GM12878 (cell line): ENCODE measurements around the gene VSIG10L2. TPM values are rescaled to one million over a fixed set of nuclear protein-coding genes. Genes with fewer than 3 reads are reported as not detected.

Source experiments
- ATAC-seq: fragments of 200-7000 bp; cut with Tn5 transposase; 3 replicates; pipeline ENCODE4 v1.9.1; 2020; ENCODE audit warnings: mild to moderate bottlenecking, moderate library complexity
- BruUV-seq: library from RNA; stranded (reverse); fragments of 400-500 nt; replicated peaks from 2 replicates; lab custom pipeline; 2021; lab: Mats Ljungman, UMichigan
- CTCF ChIA-PET: fragments of 300-600 bp; sonication (Branson Sonifier 250); formaldehyde crosslinking; extraction: SDS; loops from one replicate; lab custom pipeline; 2021; ENCODE audit warnings: inconsistent platforms; lab: Yijun Ruan, JAX
- POLR2A ChIA-PET: fragments of 350-600 bp; formaldehyde crosslinking; extraction: SDS; loops from one replicate; lab custom pipeline; 2021; ENCODE audit warnings: inconsistent platforms; lab: Charles Lee
- RAD21 ChIA-PET: fragments of 300-600 bp; sonication (Branson Sonifier 250); formaldehyde crosslinking; loops from one replicate; lab custom pipeline; 2023; ENCODE audit warnings: antibody characterized with exemption; ENCODE audit not compliant: unreplicated experiment; lab: Charles Lee
- SMC1A ChIA-PET: fragments of 300-600 bp; sonication (Branson Sonifier 250); formaldehyde crosslinking; loops from one replicate; lab custom pipeline; 2023; ENCODE audit not compliant: unreplicated experiment, uncharacterized antibody; lab: Charles Lee
- DNase-seq: peaks from one replicate; pipeline ENCODE4 v3.0.0-alpha.2; 2011; ENCODE audit warnings: low read depth, low spot score
- FAIRE-seq: peaks from 3 replicates; lab custom pipeline; 2011; peaks lifted over from hg19 to GRCh38; lab: Jason Lieb, UNC
- H2AFZ ChIP-seq: 2 replicates; pipeline ENCODE4 v1.6.0; 2011; ENCODE audit warnings: low read depth, low read length, control low read depth; ENCODE audit not compliant: control insufficient read depth
- H3K27ac ChIP-seq: 2 replicates; pipeline ENCODE4 v1.5.1; 2011; ENCODE audit warnings: control low read depth; ENCODE audit not compliant: control insufficient read depth, insufficient read depth
- H3K27me3 ChIP-seq, 2 experiments: replicated peaks in 1 of 2; 2 replicates each; pipeline versions ENCODE4 v1.6.0 to v1.6.1; 2011; ENCODE audit warnings: low read length in 1 of 2; ENCODE audit not compliant: control insufficient read depth in 2 of 2, insufficient read depth in 2 of 2
- H3K36me3 ChIP-seq, 2 experiments: 2 replicates each; pipeline ENCODE4 v1.5.1; 2011; ENCODE audit warnings: low read length in 1 of 2; ENCODE audit not compliant: control insufficient read depth in 2 of 2, insufficient read depth in 2 of 2
- H3K4me1 ChIP-seq: 2 replicates; pipeline ENCODE4 v1.6.1; 2011; ENCODE audit warnings: mild to moderate bottlenecking, low read length, moderate library complexity, mixed read lengths; ENCODE audit not compliant: control insufficient read depth, insufficient read depth
- H3K4me2 ChIP-seq: 2 replicates; pipeline ENCODE4 v1.6.0; 2011; ENCODE audit warnings: control low read depth; ENCODE audit not compliant: control insufficient read depth, insufficient read depth
- H3K4me3 ChIP-seq: fragments of 200-600 bp; sonication (generic); 2 replicates; pipeline ENCODE4 v1.5.1; 2016
- H3K79me2 ChIP-seq: 2 replicates; pipeline ENCODE4 v1.6.0; 2011; ENCODE audit warnings: low read length; ENCODE audit not compliant: control insufficient read depth, insufficient read depth
- H3K9ac ChIP-seq: 2 replicates; pipeline ENCODE4 v1.8.0; 2011; ENCODE audit warnings: low read length, control low read depth, mixed read lengths; ENCODE audit not compliant: control insufficient read depth, insufficient read depth
- H3K9me3 ChIP-seq: replicated peaks from 3 replicates; pipeline ENCODE4 v1.5.1; 2011; ENCODE audit warnings: mild to moderate bottlenecking, low read length; ENCODE audit not compliant: control insufficient read depth, insufficient read depth
- H4K20me1 ChIP-seq: 2 replicates; pipeline ENCODE4 v1.6.0; 2011; ENCODE audit not compliant: control insufficient read depth, insufficient read depth
- BRCA1 ChIP-seq: IDR thresholded peaks from 2 replicates; pipeline ENCODE4 v1.6.1; 2011; ENCODE audit warnings: low read depth, low read length, improper control_type of control experiment
- CEBPB ChIP-seq, 2 experiments: fragments of 150-350 bp in 1 of 2; IDR thresholded peaks; 2 replicates each; pipeline ENCODE4 v1.6.1; 2012 to 2014; ENCODE audit warnings: low read depth in 2 of 2, low read length in 2 of 2, borderline replicate concordance in 1 of 2, inconsistent platforms in 1 of 2
- CHD4 ChIP-seq: fragments of 200-600 bp; sonication (generic); IDR thresholded peaks from 2 replicates; pipeline ENCODE4 v1.6.1; 2016; ENCODE audit warnings: mild to moderate bottlenecking
- RB1 ChIP-seq: fragments of 450-650 bp; formaldehyde crosslinking; IDR thresholded peaks from 2 replicates; pipeline ENCODE4 v1.6.1; 2017; ENCODE audit warnings: mild to moderate bottlenecking, borderline replicate concordance
- RELA ChIP-seq: fragments of 450-650 bp; IDR thresholded peaks from 2 replicates; pipeline ENCODE4 v1.8.0; 2014; ENCODE audit warnings: borderline replicate concordance; ENCODE audit not compliant: partially characterized antibody
- RUNX3 ChIP-seq: IDR thresholded peaks from 2 replicates; pipeline ENCODE4 v1.6.1; 2012; ENCODE audit warnings: low read length, inconsistent platforms
- ZNF207 ChIP-seq: fragments of 450-650 bp; IDR thresholded peaks from 2 replicates; pipeline ENCODE4 v1.6.1; 2014; ENCODE audit warnings: antibody characterized with exemption, mild to moderate bottlenecking, borderline replicate concordance
- ZNF622 ChIP-seq: fragments of 450-650 bp; IDR thresholded peaks from 2 replicates; pipeline ENCODE4 v1.6.1; 2017; ENCODE audit warnings: mild to moderate bottlenecking, inconsistent platforms
- WGBS: methylation state at CpG from one replicate; pipeline ENCODE4 v1.1.6; 2016; ENCODE audit warnings: low lambda C conversion rate; ENCODE audit not compliant: insufficient replicate concordance, insufficient coverage; ENCODE audit errors: missing lambda C conversion rate; 5-methylcytosine and 5-hydroxymethylcytosine counted together
- in situ Hi-C: fragments of 300-500 bp; cut with MboI; formaldehyde crosslinking; loops from 9 replicates; pipeline ENCODE4 v1.14.3; 2018; ENCODE audit warnings: mixed read lengths
- intact Hi-C: fragments of 100-400 bp; cut with micrococcal nuclease; formaldehyde crosslinking; loops from one replicate; pipeline ENCODE4 v1.14.2; 2022; ENCODE audit not compliant: unreplicated experiment
- polyA plus RNA-seq, 11 experiments: library from polyadenylated mRNA; depleted of rRNA in 4 of 11; unstranded in 6 of 11; stranded (reverse) in 5 of 11; fragments of >200 nt; fragmentation: Nextera tagmentation in 4 of 11; fragmentation: Illumina TruSeq in 1 of 11; extraction: Ambion mirVana in 4 of 11; extraction: Trizol in 1 of 11; gene quantifications; 1 replicate in 1 of 11; 2 replicates in 10 of 11; pipeline versions ENCODE4 v1.2.1 to v1.2.3, GENCODE V29; 2011 to 2016; ENCODE audit warnings: inconsistent platforms in 2 of 11, missing spikeins in 2 of 11, low read depth in 1 of 11
- total RNA-seq, 4 experiments: library from RNA; depleted of rRNA in 3 of 4; stranded (reverse); fragments of >200 nt in 3 of 4; fragmentation: Illumina TruSeq in 1 of 4; extraction: Trizol in 1 of 4; gene quantifications; 2 replicates each; pipeline versions ENCODE4 v1.2.1 to v1.2.3, GENCODE V29; 2013 to 2021
- TF ChIP-seq, protein P1 (sequence below): fragments of 150-350 bp; IDR thresholded peaks from 2 replicates; pipeline ENCODE4 v1.6.1; 2014; ENCODE audit warnings: mild to moderate bottlenecking, low read depth, low read length
- TF ChIP-seq, protein P2 (sequence below): IDR thresholded peaks from 2 replicates; pipeline ENCODE4 v1.6.1; 2012; ENCODE audit warnings: low read depth, low read length, improper control_type of control experiment
- TF ChIP-seq, protein P3 (sequence below): fragments of 450-650 bp; conservative IDR thresholded peaks from 2 replicates; pipeline ENCODE4 v1.6.1; 2017; ENCODE audit warnings: mild to moderate bottlenecking, moderate library complexity

VSIG10L2 gene
- total and polyA plus RNA-seq, 10 of the 15 experiments (the other 5 are each of a cell fraction or from before 2014, with no cell fraction given), result 0.02 TPM; not detected in 9

DNA sequence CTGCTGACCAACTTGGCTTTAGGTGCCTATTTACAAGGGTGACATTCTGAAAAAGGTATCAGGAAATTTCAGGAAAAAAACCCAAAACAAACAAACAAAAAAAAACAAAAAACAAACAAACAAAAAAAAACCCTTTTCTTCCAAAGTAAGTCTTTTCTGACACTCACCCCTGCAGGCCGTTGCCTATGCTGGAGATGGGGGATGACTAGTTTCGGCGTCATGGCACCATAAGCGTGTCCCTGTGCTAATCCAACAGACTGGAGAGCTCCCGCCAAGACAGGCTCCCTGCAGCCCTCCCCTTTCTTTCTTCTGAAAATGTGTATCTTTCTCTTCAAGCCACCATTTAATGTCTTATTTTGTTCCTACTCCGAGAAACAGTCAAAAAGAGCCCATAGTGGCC is 13.7 kb downstream of the VSIG10L2 start:
- peaks cover 2% of the 10 kb centered on the region; the same call in 2 of the 3 replicates for H3K9me3 ChIP-seq
- ATAC-seq (no peak), FAIRE-seq (no peak), DNase-seq (no peak)
- TF ChIP-seq RELA (no peak), ZNF622 (no peak), RUNX3 (no peak)
- TF ChIP-seq, protein P1, sequence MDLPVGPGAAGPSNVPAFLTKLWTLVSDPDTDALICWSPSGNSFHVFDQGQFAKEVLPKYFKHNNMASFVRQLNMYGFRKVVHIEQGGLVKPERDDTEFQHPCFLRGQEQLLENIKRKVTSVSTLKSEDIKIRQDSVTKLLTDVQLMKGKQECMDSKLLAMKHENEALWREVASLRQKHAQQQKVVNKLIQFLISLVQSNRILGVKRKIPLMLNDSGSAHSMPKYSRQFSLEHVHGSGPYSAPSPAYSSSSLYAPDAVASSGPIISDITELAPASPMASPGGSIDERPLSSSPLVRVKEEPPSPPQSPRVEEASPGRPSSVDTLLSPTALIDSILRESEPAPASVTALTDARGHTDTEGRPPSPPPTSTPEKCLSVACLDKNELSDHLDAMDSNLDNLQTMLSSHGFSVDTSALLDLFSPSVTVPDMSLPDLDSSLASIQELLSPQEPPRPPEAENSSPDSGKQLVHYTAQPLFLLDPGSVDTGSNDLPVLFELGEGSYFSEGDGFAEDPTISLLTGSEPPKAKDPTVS, result no peak
- intact Hi-C loops, result no loop called here
- no peaks in the 10 kb centered on the region for H3K79me2 ChIP-seq
- H4K20me1 ChIP-seq, result no peaks in the 10 kb centered on the region
- H3K4me3 ChIP-seq, result no peak overlapping the region
- H3K27me3 ChIP-seq, result no peaks in the 10 kb centered on the region
- no peak overlapping the region for H3K27ac ChIP-seq
- in situ Hi-C loops, result no loop called here
- no peak overlapping the region for H2AFZ ChIP-seq
- WGBS, result 75% methylated on average over 6 of the region's 6 CpGs
- ChIA-PET CTCF (no interaction called here), SMC1A (interaction anchor here (1.5 kb wide), 1 partner anchor 32 kb away, joined by 3 read pairs; no protein-coding TSS in a partner anchor), POLR2A (no interaction called here), RAD21 (no interaction called here)
- H3K4me2 ChIP-seq, result no peak overlapping the region
- no TSS peak for BruUV-seq
- H3K36me3 ChIP-seq, result no peaks in the 10 kb centered on the region
- no peak overlapping the region for H3K9ac ChIP-seq
- no peaks in the 10 kb centered on the region for H3K4me1 ChIP-seq

GRCh38 chr11:125959931-125960330 is 14.1 kb downstream of the VSIG10L2 start:
- 65% methylated on average over 10 of the region's 10 CpGs for WGBS
- ChIA-PET RAD21 (no interaction called here), SMC1A (interaction anchor here (1.5 kb wide), 1 partner anchor 33 kb away, joined by 3 read pairs; no protein-coding TSS in a partner anchor), POLR2A (no interaction called here), CTCF (interaction anchor here (0.7 kb wide), 1 partner anchor 41 kb away, joined by 3 read pairs; no protein-coding TSS in a partner anchor)
- H3K9ac ChIP-seq, result no peak overlapping the region
- H3K27me3 ChIP-seq, result no peaks in the 10 kb centered on the region
- H3K27ac ChIP-seq, result no peak overlapping the region
- ATAC-seq, result no peak
- in situ Hi-C loops (no loop called here), intact Hi-C loops (no loop called here)
- BruUV-seq, result no TSS peak
- H3K79me2 ChIP-seq, result no peaks in the 10 kb centered on the region
- no peak for DNase-seq
- no peaks in the 10 kb centered on the region for H3K4me1 ChIP-seq
- H3K9me3 ChIP-seq, result peaks cover 2% of the 10 kb centered on the region; the same call in 2 of the 3 replicates
- no peak for FAIRE-seq
- no peak overlapping the region for H2AFZ ChIP-seq
- no peak overlapping the region for H3K4me2 ChIP-seq
- H3K36me3 ChIP-seq, result no peaks in the 10 kb centered on the region
- H3K4me3 ChIP-seq, result no peak overlapping the region
- H4K20me1 ChIP-seq, result no peaks in the 10 kb centered on the region
- TF ChIP-seq BRCA1 (no peak), CEBPB (IDR thresholded peaks at IDR 0.05; ENCODE audit: borderline replicate concordance in 1 of 2, low read depth in 2 of 2, low read length in 2 of 2) (no peak), RB1 (no peak), ZNF207 (no peak), CHD4 (no peak)
- TF ChIP-seq, protein P2, sequence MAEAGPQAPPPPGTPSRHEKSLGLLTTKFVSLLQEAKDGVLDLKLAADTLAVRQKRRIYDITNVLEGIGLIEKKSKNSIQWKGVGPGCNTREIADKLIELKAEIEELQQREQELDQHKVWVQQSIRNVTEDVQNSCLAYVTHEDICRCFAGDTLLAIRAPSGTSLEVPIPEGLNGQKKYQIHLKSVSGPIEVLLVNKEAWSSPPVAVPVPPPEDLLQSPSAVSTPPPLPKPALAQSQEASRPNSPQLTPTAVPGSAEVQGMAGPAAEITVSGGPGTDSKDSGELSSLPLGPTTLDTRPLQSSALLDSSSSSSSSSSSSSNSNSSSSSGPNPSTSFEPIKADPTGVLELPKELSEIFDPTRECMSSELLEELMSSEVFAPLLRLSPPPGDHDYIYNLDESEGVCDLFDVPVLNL, result no peak
- TF ChIP-seq, protein P3, sequence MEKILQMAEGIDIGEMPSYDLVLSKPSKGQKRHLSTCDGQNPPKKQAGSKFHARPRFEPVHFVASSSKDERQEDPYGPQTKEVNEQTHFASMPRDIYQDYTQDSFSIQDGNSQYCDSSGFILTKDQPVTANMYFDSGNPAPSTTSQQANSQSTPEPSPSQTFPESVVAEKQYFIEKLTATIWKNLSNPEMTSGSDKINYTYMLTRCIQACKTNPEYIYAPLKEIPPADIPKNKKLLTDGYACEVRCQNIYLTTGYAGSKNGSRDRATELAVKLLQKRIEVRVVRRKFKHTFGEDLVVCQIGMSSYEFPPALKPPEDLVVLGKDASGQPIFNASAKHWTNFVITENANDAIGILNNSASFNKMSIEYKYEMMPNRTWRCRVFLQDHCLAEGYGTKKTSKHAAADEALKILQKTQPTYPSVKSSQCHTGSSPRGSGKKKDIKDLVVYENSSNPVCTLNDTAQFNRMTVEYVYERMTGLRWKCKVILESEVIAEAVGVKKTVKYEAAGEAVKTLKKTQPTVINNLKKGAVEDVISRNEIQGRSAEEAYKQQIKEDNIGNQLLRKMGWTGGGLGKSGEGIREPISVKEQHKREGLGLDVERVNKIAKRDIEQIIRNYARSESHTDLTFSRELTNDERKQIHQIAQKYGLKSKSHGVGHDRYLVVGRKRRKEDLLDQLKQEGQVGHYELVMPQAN, result no peak
